ENCODE measurements around the gene IAPP. TPM values are rescaled to one million over a fixed set of nuclear protein-coding genes. Genes with fewer than 3 reads are reported as not detected.

The IAPP gene
- not detected for total RNA-seq

- intact Hi-C loops (cut with DNase I; ENCODE audit: low total_unique reads), result no loop called here
These were observed at the start of gene IAPP for GRCh38 chr12:21372602-21373001. TSS of gene IAPP (plus strand) at chr12:21372902. CDS start at chr12:21373352, 450 bp downstream.

DNA sequence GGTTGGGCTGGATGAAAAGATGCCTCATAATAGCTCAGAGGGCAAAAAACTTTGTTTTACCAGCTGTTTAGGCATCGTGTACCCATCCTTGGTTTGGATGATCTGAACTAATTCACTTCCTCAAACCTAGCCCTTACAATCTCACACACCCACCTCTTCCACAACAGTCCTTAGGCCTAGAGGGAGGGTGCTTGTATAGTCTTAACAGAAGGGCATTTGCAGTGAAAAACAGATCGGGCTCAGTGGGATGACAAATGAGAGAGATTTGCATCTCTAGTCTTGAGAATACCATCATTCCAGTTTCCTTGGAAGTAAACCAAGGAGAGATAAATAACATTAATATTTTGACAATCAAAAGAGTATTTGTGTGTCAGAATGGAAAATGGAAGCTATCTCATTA lies 49.0 kb upstream of the IAPP start:
- ATAC-seq (no peak), DNase-seq (no peak)
- Histone ChIP-seq H3K36me3 (no peaks in the 10 kb centered on the region), H3K9me3 (no peaks in the 10 kb centered on the region), H3K4me3 (no peak overlapping the region), H3K4me1 (no peaks in the 10 kb centered on the region), H3K27ac (no peak overlapping the region), H3K27me3 (no peaks in the 10 kb centered on the region)
- intact Hi-C loops (cut with DNase I; ENCODE audit: low total_unique reads), result no loop called here
- in situ Hi-C loops (cut with MboI; ENCODE audit: low sequenced_read_pairs in 4 of 4), result no loop called here
- TF ChIP-seq CTCF (IDR thresholded peaks at IDR 0.05 in 4 of 5, conservative IDR thresholded peaks at IDR 0.05 in 1 of 5) (no peak), POLR2A (IDR thresholded peaks at IDR 0.05) (no peak)

More at GRCh38 chr12:21372602-21373001, at the start of gene IAPP:
- no peaks in the 10 kb centered on the region for H3K27me3 ChIP-seq
- no peak within 1 kb of the TSS for H3K4me3 ChIP-seq
- H3K4me1 ChIP-seq, result no peaks in the 10 kb centered on the region
- no peaks in the 10 kb centered on the region for H3K9me3 ChIP-seq
- no peak within 1 kb of the TSS for H3K27ac ChIP-seq
- in situ Hi-C loops (cut with MboI; ENCODE audit: low sequenced_read_pairs in 4 of 4), result no loop called here
- ATAC-seq (no peak), DNase-seq (no peak)
- no peak for TF ChIP-seq CTCF (IDR thresholded peaks at IDR 0.05 in 4 of 5, conservative IDR thresholded peaks at IDR 0.05 in 1 of 5)
- no peak for TF ChIP-seq POLR2A (IDR thresholded peaks at IDR 0.05)
- H3K36me3 ChIP-seq, result no peaks in the 10 kb centered on the region

DNA sequence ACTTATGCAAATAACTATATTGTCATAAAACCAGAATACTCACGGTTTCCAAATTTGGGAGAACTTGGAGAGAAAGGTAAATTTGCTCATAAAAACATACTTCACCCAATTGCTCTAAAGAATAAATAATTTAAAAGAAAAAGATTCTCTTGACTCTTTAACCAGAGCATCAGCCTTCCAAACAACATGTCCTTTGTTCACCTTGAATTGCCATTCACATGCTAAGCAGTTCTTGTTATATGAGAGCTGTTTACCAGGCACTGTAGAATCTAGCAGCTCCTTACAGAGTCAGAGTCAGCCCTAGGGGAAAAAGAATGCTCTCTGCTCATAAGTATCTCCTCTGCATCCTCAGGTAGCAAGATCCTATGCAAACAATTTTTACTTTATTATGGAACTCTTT lies 48.2 kb upstream of the IAPP start:
- H3K27ac ChIP-seq, result no peak overlapping the region
- H3K9me3 ChIP-seq, result no peaks in the 10 kb centered on the region
- no peaks in the 10 kb centered on the region for H3K36me3 ChIP-seq
- no peaks in the 10 kb centered on the region for H3K27me3 ChIP-seq
- H3K4me1 ChIP-seq, result no peaks in the 10 kb centered on the region
- no peak for DNase-seq
- TF ChIP-seq POLR2A (IDR thresholded peaks at IDR 0.05) (no peak), CTCF (IDR thresholded peaks at IDR 0.05 in 4 of 5, conservative IDR thresholded peaks at IDR 0.05 in 1 of 5) (no peak)
- in situ Hi-C loops (cut with MboI; ENCODE audit: low sequenced_read_pairs in 4 of 4) (no loop called here), intact Hi-C loops (cut with DNase I; ENCODE audit: low total_unique reads) (no loop called here)
- no peak overlapping the region for H3K4me3 ChIP-seq
- no peak for ATAC-seq

GRCh38 chr12:21328578-21328977 lies 44.1 kb upstream of the IAPP start:
- intact Hi-C loops (cut with DNase I; ENCODE audit: low total_unique reads) (no loop called here), in situ Hi-C loops (cut with MboI; ENCODE audit: low sequenced_read_pairs in 4 of 4) (loop anchor here in 1 of 4 donors (25.0 kb wide), 1 partner anchor 91 kb away; no protein-coding TSS in a partner anchor)
- Histone ChIP-seq H3K9me3 (no peaks in the 10 kb centered on the region), H3K27me3 (no peaks in the 10 kb centered on the region), H3K27ac (no peak overlapping the region), H3K4me1 (no peaks in the 10 kb centered on the region), H3K36me3 (no peaks in the 10 kb centered on the region), H3K4me3 (no peak overlapping the region)
- ATAC-seq (no peak), DNase-seq (no peak)
- no peak for TF ChIP-seq CTCF (IDR thresholded peaks at IDR 0.05 in 4 of 5, conservative IDR thresholded peaks at IDR 0.05 in 1 of 5)
- TF ChIP-seq POLR2A (IDR thresholded peaks at IDR 0.05), result no peak

GRCh38 chr12:21330682-21331253 lies 41.9 kb upstream of the IAPP start:
- TF ChIP-seq CTCF (IDR thresholded peaks at IDR 0.05 in 4 of 5, conservative IDR thresholded peaks at IDR 0.05 in 1 of 5), result no peak
- no peak for TF ChIP-seq POLR2A (IDR thresholded peaks at IDR 0.05)
- Histone ChIP-seq H3K27me3 (no peaks in the 10 kb centered on the region), H3K27ac (no peak overlapping the region), H3K4me1 (no peaks in the 10 kb centered on the region), H3K4me3 (no peak overlapping the region), H3K9me3 (no peaks in the 10 kb centered on the region), H3K36me3 (no peaks in the 10 kb centered on the region)
- no peak for DNase-seq
- in situ Hi-C loops (cut with MboI; ENCODE audit: low sequenced_read_pairs in 4 of 4), result loop anchor here in 1 of 4 donors (25.0 kb wide), 1 partner anchor 93 kb away; no protein-coding TSS in a partner anchor
- intact Hi-C loops (cut with DNase I; ENCODE audit: low total_unique reads), result no loop called here
- ATAC-seq, result no peak
